ENCODE results near the gene SLC66A2. TPM values are rescaled to one million over a fixed set of nuclear protein-coding genes. Genes with fewer than 3 reads are reported as not detected.
A peak's percentile ranks its signal among the peaks of the same experiment; 100 is the strongest.

Gene SLC66A2
- total and polyA plus RNA-seq, 8 donors, result 17.3 to 69.8 (median 24.4) TPM

- TF ChIP-seq CTCF (IDR thresholded peaks at IDR 0.05), result no peak
- peaks cover 20 to 27% of the 10 kb centered on the region in 2 donors for H3K4me1 ChIP-seq
- no peaks in the 10 kb centered on the region for H3K27me3 ChIP-seq
- no peak overlapping the region for H3K4me3 ChIP-seq
- no peaks in the 10 kb centered on the region for H3K9me3 ChIP-seq
- no peak overlapping the region for H3K27ac ChIP-seq
- peak in 1 of 4 donors; percentile 29 for DNase-seq
- peaks cover 4 to 48% of the 10 kb centered on the region in 2 donors for H3K36me3 ChIP-seq
- intact Hi-C loops (cut with DNase I), result no loop called here
- ATAC-seq, result no peak
Measured at GRCh38 chr18:79944126-79944731, 7.2 kb downstream of the SLC66A2 start.

DNA sequence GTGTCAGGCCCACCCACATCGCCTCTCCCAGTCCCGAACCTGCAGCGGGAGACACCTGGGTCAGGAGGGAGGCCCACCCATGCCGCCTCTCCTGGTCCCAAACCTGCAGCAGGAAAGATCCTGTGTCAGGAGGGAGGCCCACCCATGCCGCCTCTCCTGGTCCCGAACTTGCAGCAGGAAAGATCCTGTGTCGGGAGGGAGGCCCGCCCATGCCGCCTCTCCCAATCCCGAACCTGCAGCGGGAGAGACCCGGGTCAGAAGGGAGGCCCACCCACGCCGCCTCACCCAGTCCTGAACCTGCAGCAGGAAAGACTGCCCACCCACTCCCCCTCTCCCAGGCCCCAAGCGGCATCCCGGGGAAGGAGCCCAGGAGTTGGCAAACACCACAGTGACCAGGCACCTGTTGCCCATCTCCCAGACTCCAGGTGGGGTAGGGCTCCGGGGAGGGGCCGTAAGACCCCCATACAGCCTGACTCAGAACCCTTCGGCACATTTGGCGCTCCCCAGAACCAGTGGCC is 7.8 kb downstream of the SLC66A2 start:
- ATAC-seq (no peak), DNase-seq (no peak)
- Histone ChIP-seq H3K4me3 (no peak overlapping the region), H3K27me3 (no peaks in the 10 kb centered on the region), H3K36me3 (peaks cover 4 to 50% of the 10 kb centered on the region in 2 donors), H3K4me1 (peaks cover 16 to 21% of the 10 kb centered on the region in 2 donors), H3K27ac (no peak overlapping the region), H3K9me3 (no peaks in the 10 kb centered on the region)
- intact Hi-C loops (cut with DNase I), result no loop called here
- TF ChIP-seq CTCF (IDR thresholded peaks at IDR 0.05), result no peak

GRCh38 chr18:79942786-79943607 is 8.5 kb downstream of the SLC66A2 start:
- Histone ChIP-seq H3K9me3 (no peaks in the 10 kb centered on the region), H3K36me3 (peaks cover 4 to 52% of the 10 kb centered on the region in 2 donors), H3K27ac (no peak overlapping the region), H3K4me3 (no peak overlapping the region), H3K27me3 (no peaks in the 10 kb centered on the region), H3K4me1 (peaks cover 12 to 20% of the 10 kb centered on the region in 2 donors)
- peak in 1 of 4 donors; percentile 25 for DNase-seq
- intact Hi-C loops (cut with DNase I), result no loop called here
- no peak for ATAC-seq
- no peak for TF ChIP-seq CTCF (IDR thresholded peaks at IDR 0.05)

GRCh38 chr18:79942211-79942610 is 9.2 kb downstream of the SLC66A2 start:
- peak in 1 of 4 donors; percentile 19 for DNase-seq
- ATAC-seq, result no peak
- Histone ChIP-seq H3K9me3 (no peaks in the 10 kb centered on the region), H3K4me1 (peaks cover 8 to 14% of the 10 kb centered on the region in 2 donors), H3K4me3 (no peak overlapping the region), H3K27ac (no peak overlapping the region), H3K27me3 (no peaks in the 10 kb centered on the region), H3K36me3 (peaks cover 4 to 55% of the 10 kb centered on the region in 2 donors)
- no peak for TF ChIP-seq CTCF (IDR thresholded peaks at IDR 0.05)
- intact Hi-C loops (cut with DNase I), result no loop called here

All from left lung (tissue), 10 donors.